Measurements from ENCODE around the gene RAI14.

DNA sequence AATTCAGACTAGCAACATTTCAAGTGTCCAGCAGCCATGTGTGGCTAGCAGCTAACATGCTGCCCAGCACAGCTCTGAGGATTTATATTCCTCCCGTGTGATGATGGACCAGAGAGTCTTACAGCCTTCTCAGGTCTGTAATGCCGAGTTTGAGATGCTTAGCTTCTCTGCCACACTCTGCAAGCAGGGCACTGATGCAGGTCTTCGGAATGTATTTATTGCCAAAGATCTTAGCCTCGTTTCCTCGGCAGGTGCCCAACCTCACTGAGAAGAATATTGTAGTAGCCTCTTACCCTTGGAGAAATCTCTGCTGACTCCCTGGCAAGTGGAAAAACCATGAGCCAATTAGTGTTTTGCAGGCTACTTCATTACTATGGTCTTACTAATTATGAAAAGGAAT, 3.7 kb upstream of the RAI14 start:
- TF ChIP-seq, protein P1, sequence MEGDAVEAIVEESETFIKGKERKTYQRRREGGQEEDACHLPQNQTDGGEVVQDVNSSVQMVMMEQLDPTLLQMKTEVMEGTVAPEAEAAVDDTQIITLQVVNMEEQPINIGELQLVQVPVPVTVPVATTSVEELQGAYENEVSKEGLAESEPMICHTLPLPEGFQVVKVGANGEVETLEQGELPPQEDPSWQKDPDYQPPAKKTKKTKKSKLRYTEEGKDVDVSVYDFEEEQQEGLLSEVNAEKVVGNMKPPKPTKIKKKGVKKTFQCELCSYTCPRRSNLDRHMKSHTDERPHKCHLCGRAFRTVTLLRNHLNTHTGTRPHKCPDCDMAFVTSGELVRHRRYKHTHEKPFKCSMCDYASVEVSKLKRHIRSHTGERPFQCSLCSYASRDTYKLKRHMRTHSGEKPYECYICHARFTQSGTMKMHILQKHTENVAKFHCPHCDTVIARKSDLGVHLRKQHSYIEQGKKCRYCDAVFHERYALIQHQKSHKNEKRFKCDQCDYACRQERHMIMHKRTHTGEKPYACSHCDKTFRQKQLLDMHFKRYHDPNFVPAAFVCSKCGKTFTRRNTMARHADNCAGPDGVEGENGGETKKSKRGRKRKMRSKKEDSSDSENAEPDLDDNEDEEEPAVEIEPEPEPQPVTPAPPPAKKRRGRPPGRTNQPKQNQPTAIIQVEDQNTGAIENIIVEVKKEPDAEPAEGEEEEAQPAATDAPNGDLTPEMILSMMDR (IDR thresholded peaks at IDR 0.05): no peak
- TF ChIP-seq POLR2AphosphoS5 (IDR thresholded peaks at IDR 0.05; ENCODE audit: insufficient read depth in 1 of 2, low read depth in 1 of 2): no peak

Data from vagina (tissue), 2 donors.